GM19438 (cell line): ENCODE results near the gene CNPY2.
"Not testable (repeated sequence)": the region's sequence is repeated elsewhere in the genome, so short reads cannot be mapped to it uniquely, and the experiment has no call there.

ENCODE experiments used
- ATAC-seq: cut with Tn5 transposase; IDR thresholded peaks from one replicate; pipeline ENCODE4 v1.9.1; 2021; ENCODE audit warnings: low read depth; ENCODE audit not compliant: unreplicated experiment

CNPY2 gene

GRCh38 chr12:56315622-56316473, at the start of gene CNPY2:
Gene CNPY2 (minus strand): TSS chr12:56315988. CDS start chr12:56315217, 771 bp downstream.
- peak; percentile 86 for ATAC-seq

GRCh38 chr12:56362130-56363059, 46.6 kb upstream of the CNPY2 start, which contains the start of gene APOF:
Gene APOF (minus strand): TSS chr12:56362857. CDS start chr12:56362745, 112 bp downstream.
- ATAC-seq, result no peak

- ATAC-seq, result no peak
Measured at GRCh38 chr12:56361487-56362129, 45.8 kb upstream of the CNPY2 start.

- peak; percentile 94 for ATAC-seq
Measured at GRCh38 chr12:56359851-56360767, 44.3 kb upstream of the CNPY2 start, which contains the start of gene STAT2. Gene STAT2 (minus strand): TSS chr12:56360107. CDS start chr12:56356571, 3,536 bp downstream.

DNA sequence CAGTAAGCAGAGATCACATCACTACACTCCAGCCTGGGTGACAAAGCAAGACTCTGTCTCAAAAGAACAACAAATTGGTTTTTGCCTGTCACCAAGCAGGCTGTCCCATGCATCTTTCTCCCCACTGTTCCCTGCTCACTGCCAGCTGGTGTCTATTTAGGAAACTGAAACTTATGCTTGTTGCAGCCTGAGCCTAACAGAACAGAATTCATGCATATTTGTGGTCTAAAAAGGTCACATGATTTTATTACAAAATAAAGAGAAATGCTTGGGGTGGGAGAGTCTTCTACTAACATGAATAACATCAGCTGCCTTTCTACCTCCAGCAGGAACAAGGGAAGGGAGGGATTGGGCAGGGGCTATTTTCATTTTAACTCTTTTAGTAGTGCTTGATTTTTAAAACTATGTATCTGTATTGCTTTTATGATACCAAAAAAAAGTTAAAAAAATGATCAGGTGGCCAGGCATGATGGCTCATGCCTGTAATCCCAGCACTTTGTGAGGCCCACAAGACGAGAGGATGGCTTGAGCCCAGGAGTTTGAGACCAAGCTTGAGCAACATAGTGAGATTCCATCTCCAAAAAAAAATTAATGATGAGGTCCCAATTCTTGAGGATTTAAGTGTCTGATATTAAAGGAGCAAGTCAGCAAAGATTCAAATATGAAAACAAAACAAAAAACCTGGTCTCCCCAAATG, 43.2 kb upstream of the CNPY2 start:
- no peak for ATAC-seq

DNA sequence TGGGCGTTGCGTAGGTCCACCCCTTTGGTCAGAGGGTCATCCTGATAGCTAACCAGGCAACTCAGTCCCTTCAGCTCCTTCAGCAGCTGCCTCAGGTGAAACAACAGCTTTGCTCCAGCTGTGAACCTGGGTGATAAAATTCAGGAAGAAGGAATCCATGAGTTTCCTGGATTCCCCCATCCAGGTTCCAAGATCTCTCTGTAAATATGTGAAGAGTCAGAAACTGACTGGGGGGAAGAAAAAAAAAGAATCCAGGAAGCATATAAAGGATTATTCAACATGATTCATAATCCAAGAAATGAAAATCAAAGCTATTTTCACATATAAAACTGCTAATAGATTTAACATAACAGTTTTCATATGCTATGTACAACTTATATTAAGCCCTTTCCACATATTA, 35.5 kb upstream of the CNPY2 start:
- no peak for ATAC-seq

DNA sequence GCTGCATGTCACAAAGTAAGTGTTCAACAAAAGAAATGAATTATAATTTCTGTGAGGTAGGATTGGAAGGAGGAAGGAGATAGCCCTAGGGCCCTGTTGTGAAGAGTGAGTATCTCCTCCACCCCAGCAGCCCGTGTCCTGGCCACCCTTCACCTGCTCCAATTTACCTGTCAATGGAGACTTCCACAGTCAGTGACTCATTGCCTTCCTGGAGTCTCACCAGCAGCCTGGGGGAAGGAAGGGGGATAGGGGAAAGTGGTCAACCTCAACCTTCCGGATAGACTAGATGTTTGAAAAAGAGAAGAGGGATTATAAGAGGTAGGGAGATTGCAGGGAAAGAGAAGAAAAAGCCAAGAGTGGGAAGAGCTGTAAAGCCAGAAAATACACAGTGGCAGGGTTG, 34.9 kb upstream of the CNPY2 start:
- ATAC-seq, result no peak

GRCh38 chr12:56348776-56349175, 33.0 kb upstream of the CNPY2 start:
- ATAC-seq, result no peak

- not testable (repeated sequence) for ATAC-seq
Measured at GRCh38 chr12:56347255-56347654, 31.5 kb upstream of the CNPY2 start.

- ATAC-seq, result no peak
Measured at GRCh38 chr12:56346675-56347074, 30.9 kb upstream of the CNPY2 start.

- not testable (repeated sequence) for ATAC-seq
Measured at GRCh38 chr12:56342290-56342689, 26.5 kb upstream of the CNPY2 start.

DNA sequence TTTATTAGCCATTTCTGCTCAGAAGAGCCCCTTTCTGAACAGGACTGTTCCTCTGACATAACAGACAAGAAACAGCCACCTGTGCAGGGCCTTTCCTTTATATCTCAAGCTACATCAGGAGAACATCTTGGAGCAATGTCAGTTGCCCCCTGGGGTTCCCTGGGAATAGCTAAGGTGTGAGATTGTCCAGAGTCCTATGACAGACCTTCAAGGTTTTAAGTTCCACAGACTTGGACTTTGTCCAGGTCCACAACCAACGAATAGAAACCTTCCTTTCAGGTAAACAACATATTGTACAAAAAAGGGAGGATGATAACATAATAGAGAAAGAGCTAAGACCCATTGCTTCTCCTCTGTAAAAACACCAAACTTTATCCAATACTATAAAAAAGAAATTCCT, 25.8 kb upstream of the CNPY2 start:
- no peak for ATAC-seq

DNA sequence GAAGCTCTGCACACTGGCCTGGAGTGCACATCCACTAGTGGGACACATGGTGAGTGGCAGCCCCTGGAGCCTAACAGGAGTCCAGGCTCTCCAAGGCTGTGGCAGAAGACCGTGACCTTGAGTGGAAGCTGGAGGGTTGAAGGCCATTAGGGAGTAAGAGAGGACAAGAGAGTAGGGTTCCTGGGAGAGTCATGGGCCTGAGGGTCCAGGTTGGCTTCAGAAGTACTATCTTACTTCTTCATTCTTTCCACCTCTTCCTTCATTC, 23.3 kb upstream of the CNPY2 start:
- no peak for ATAC-seq

DNA sequence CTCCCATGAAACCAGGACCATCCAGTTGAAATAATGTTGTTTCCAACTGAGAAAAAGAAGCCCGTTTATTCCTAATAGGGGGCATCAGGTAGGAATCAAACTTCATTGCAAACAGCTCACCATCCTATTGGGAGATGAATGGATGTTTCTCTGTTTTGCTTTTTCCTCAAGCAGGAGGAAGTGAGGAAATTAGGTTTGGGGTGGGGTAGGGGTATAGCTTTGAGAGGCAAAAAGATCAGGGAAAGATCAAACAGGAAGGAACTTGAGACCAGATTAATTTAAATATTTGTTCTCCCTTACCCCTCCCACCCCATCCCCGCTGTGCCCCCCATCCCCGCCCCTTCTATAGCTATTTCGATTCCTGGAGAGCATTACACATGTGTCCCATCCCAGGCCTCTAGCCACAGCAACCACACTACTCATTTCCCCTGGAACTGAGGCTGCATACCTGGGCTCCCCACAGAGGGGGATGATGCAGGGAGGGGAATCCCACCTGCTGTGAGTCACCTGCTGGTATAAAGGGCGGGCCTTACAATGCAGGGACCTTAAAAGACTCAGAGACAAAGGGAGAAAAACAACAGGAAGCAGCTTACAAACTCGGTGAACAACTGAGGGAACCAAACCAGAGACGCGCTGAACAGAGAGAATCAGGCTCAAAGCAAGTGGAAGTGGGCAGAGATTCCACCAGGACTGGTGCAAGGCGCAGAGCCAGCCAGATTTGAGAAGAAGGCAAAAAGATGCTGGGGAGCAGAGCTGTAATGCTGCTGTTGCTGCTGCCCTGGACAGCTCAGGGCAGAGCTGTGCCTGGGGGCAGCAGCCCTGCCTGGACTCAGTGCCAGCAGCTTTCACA, 22.7 kb upstream of the CNPY2 start, which contains the start of gene IL23A:
Gene IL23A, plus strand, starts transcription at position 577 of the 850 bp plus-strand sequence. Its CDS starts 161 bp downstream, at position 738.
- ATAC-seq, result no peak

GRCh38 chr12:56337753-56338251, 22.0 kb upstream of the CNPY2 start:
- no peak for ATAC-seq

GRCh38 chr12:56336361-56337167, 20.8 kb upstream of the CNPY2 start:
- no peak for ATAC-seq

GRCh38 chr12:56335527-56335926, 19.7 kb upstream of the CNPY2 start:
- ATAC-seq, result not testable (repeated sequence)
